Gastrocnemius medialis (tissue), 4 donors: ENCODE results near the gene ZNF549.

Experiments
- POLR2A ChIP-seq, 2 donors: fragments of 450-650 bp; IDR thresholded peaks; one replicate each; pipeline ENCODE4 v1.6.1; 2017; ENCODE audit warnings: antibody characterized with exemption in 2 of 2, mild to moderate bottlenecking in 2 of 2, moderate library complexity in 2 of 2
- TF ChIP-seq, protein P1 (sequence below), 5 experiments: fragments of 450-650 bp in 3 of 5; fragments of 200-600 bp in 2 of 5; sonication (generic) in 2 of 5; IDR thresholded peaks in 4 of 5; conservative IDR thresholded peaks in 1 of 5; 1 replicate in 4 of 5; 2 replicates in 1 of 5; pipeline ENCODE4 v1.5.1; 2016 to 2019; ENCODE audit warnings: antibody characterized with exemption in 5 of 5, mild to moderate bottlenecking in 3 of 5, moderate library complexity in 3 of 5

DNA sequence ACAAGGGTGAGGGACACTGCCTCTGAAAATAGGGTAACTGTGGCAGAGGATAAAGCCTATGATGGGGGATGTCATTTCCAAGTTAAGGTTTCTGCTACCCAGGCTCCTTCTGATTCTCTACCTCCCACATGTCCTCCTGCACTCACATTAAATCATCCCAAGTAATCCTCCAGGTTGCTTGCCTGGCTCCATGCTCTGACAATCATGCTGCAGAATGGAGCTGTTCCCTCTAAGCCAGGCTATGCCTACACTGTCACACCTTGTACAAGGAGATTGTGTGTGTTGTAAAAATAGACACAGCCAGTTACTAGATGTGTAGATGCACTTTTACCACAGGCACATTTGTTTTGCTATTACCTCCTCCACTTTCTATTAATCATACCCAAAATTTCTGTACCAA lies 43.6 kb downstream of the ZNF549 start:
- TF ChIP-seq, protein P1, sequence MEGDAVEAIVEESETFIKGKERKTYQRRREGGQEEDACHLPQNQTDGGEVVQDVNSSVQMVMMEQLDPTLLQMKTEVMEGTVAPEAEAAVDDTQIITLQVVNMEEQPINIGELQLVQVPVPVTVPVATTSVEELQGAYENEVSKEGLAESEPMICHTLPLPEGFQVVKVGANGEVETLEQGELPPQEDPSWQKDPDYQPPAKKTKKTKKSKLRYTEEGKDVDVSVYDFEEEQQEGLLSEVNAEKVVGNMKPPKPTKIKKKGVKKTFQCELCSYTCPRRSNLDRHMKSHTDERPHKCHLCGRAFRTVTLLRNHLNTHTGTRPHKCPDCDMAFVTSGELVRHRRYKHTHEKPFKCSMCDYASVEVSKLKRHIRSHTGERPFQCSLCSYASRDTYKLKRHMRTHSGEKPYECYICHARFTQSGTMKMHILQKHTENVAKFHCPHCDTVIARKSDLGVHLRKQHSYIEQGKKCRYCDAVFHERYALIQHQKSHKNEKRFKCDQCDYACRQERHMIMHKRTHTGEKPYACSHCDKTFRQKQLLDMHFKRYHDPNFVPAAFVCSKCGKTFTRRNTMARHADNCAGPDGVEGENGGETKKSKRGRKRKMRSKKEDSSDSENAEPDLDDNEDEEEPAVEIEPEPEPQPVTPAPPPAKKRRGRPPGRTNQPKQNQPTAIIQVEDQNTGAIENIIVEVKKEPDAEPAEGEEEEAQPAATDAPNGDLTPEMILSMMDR (IDR thresholded peaks at IDR 0.05 in 4 of 5, conservative IDR thresholded peaks at IDR 0.05 in 1 of 5): no peak
- TF ChIP-seq POLR2A (IDR thresholded peaks at IDR 0.05): no peak
